Lower leg skin (tissue), 3 donors: ENCODE data around the gene SOX13.

Experiments
- POLR2A ChIP-seq, 2 donors: fragments of 450-650 bp; IDR thresholded peaks; one replicate each; pipeline ENCODE4 v1.6.1; 2016 to 2017; ENCODE audit warnings: antibody characterized with exemption in 2 of 2, mild to moderate bottlenecking in 1 of 2, moderate library complexity in 1 of 2
- TF ChIP-seq, protein P1 (sequence below), 3 donors: fragments of 450-650 bp; IDR thresholded peaks; one replicate each; pipeline ENCODE4 v1.5.1; 2016; ENCODE audit warnings: antibody characterized with exemption in 3 of 3, mild to moderate bottlenecking in 3 of 3, moderate library complexity in 2 of 3

DNA sequence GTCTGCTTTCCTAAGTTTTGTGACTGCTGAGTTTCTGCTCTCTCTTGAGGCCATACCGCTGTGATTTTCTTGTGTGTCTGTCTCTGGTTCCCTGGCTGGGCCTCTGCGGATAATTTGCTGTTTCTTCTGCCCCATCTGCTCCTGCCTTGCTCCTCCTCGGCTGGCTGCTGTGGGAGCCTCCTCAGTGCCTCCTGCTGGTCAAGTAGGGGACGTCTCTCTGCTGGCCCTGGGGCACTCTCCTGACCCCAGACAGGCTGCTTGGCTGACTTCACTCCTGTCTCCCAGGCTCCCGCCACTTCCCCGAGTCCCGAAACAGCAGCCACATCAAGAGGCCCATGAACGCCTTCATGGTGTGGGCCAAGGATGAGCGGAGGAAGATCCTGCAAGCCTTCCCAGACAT is 50.5 kb downstream of the SOX13 start:
- TF ChIP-seq, protein P1, sequence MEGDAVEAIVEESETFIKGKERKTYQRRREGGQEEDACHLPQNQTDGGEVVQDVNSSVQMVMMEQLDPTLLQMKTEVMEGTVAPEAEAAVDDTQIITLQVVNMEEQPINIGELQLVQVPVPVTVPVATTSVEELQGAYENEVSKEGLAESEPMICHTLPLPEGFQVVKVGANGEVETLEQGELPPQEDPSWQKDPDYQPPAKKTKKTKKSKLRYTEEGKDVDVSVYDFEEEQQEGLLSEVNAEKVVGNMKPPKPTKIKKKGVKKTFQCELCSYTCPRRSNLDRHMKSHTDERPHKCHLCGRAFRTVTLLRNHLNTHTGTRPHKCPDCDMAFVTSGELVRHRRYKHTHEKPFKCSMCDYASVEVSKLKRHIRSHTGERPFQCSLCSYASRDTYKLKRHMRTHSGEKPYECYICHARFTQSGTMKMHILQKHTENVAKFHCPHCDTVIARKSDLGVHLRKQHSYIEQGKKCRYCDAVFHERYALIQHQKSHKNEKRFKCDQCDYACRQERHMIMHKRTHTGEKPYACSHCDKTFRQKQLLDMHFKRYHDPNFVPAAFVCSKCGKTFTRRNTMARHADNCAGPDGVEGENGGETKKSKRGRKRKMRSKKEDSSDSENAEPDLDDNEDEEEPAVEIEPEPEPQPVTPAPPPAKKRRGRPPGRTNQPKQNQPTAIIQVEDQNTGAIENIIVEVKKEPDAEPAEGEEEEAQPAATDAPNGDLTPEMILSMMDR (IDR thresholded peaks at IDR 0.05) = no peak
- TF ChIP-seq POLR2A (IDR thresholded peaks at IDR 0.05) = no peak
